Measurements from ENCODE around the gene PEPD.

Gene PEPD

DNA sequence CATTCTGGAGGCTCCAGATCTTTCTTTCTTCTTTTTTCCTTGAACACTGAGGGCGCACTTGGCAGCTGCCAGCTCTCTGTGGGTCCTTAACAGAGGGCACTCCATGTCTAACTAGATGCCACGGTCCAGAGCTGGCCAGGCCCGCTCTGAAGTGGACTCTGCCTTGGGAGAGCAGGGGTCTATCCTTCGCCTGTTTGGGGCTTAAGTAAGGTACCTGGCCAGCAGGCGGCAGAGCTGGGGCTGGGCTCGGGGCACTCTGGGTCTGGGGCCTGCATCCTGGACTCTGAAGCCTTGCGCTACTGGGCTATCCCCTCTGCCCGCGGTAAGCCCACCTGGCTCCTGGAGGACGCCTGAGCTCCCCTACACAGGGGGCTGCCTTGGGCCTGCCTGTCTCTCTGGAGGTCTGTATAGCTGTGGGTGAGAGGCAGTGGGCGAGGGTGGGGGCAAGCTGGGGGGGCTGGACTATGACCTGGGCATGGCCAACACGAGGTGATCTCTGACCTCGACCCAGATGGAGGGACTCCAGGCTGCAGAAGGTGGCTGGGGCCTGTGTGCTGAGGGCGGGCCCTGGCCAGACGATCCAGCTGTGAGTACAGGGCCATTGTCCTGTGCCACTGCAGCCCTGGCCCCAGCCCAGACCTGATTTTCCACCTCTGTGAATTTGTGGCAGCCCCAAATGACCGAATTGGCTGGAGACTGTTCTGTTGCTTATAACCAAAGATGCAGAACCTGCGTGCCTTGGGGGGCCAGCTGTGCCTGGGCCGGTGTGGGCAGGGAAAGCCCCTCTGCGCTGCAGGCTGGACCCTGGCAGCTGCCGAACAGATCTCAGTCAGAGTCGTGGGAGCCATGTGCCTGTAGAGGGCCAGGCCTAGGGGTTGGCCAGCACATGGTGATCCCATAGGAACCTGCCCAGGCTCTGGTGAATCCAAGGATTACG lies 121.6 kb downstream of the PEPD start:
- Histone ChIP-seq H2AFZ (ENCODE audit: low read depth, low read length, severe bottlenecking) (no peak overlapping the region), H3K9me3 (ENCODE audit: insufficient read depth, low read length) (no peaks in the 10 kb centered on the region), H3K4me2 (ENCODE audit: low read depth, low read length, poor library complexity, severe bottlenecking) (no peak overlapping the region), H3K36me3 (ENCODE audit: low read length) (no peaks in the 10 kb centered on the region), H3K9ac (ENCODE audit: low read length) (no peak overlapping the region), H3K4me3 (ENCODE audit: insufficient read depth, low read length, poor library complexity, severe bottlenecking) (no peak overlapping the region), H3F3A (ENCODE audit: insufficient read depth) (no peaks in the 10 kb centered on the region), H3K27ac (ENCODE audit: low read depth, low read length) (no peak overlapping the region), H3K9me2 (replicated peaks; ENCODE audit: insufficient read depth, low read length) (no peaks in the 10 kb centered on the region), H3K79me2 (ENCODE audit: insufficient read depth, low read length) (no peaks in the 10 kb centered on the region), H4K20me1 (ENCODE audit: low read depth, low read length) (no peaks in the 10 kb centered on the region), H3K27me3 (ENCODE audit: low read length) (no peaks in the 10 kb centered on the region)
- TF ChIP-seq EZH2phosphoT487 (conservative IDR thresholded peaks at IDR 0.05; ENCODE audit: low read length): no peak
- TF ChIP-seq, protein P1, sequence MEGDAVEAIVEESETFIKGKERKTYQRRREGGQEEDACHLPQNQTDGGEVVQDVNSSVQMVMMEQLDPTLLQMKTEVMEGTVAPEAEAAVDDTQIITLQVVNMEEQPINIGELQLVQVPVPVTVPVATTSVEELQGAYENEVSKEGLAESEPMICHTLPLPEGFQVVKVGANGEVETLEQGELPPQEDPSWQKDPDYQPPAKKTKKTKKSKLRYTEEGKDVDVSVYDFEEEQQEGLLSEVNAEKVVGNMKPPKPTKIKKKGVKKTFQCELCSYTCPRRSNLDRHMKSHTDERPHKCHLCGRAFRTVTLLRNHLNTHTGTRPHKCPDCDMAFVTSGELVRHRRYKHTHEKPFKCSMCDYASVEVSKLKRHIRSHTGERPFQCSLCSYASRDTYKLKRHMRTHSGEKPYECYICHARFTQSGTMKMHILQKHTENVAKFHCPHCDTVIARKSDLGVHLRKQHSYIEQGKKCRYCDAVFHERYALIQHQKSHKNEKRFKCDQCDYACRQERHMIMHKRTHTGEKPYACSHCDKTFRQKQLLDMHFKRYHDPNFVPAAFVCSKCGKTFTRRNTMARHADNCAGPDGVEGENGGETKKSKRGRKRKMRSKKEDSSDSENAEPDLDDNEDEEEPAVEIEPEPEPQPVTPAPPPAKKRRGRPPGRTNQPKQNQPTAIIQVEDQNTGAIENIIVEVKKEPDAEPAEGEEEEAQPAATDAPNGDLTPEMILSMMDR (IDR thresholded peaks at IDR 0.05; ENCODE audit: insufficient read depth, low read length, poor library complexity, severe bottlenecking): no peak

DNA sequence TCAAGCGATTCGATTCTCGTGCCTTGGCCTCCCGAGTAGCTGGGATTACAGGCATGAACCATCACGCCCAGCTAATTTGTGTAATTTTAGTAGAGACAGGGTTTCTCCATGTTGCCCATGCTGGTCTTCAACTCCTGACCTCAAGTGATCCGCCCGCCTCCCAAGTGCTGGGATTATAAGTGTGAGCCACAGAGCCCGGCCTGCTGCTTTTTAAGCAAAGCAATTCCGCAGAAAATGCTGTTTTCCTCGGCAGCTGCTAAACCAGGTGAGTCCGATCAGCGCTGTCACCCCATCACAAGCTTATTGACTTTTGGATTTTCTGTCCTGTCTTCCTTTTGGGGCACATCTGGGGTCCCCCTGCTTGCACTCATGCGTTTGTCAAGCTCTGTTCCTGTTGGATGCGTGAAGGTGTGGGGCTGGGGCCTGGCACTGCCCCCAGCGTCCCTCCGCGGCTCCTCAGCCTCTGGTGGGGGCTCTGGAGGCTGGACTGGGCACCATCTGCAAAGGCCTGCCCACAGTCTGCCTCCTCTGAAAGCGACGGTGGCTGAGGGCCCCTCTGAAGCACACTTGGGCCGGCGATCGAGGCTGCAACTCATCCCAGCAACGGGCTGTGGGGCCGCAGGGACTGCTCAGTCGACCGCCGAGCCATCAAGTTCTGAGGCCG lies 122.4 kb downstream of the PEPD start:
- Histone ChIP-seq H3K4me3 (ENCODE audit: insufficient read depth, low read length, poor library complexity, severe bottlenecking) (no peak overlapping the region), H3K27me3 (ENCODE audit: low read length) (no peaks in the 10 kb centered on the region), H3K9me3 (ENCODE audit: insufficient read depth, low read length) (no peaks in the 10 kb centered on the region), H4K20me1 (ENCODE audit: low read depth, low read length) (no peaks in the 10 kb centered on the region), H3K9ac (ENCODE audit: low read length) (no peak overlapping the region), H3F3A (ENCODE audit: insufficient read depth) (no peaks in the 10 kb centered on the region), H3K9me2 (replicated peaks; ENCODE audit: insufficient read depth, low read length) (no peaks in the 10 kb centered on the region), H3K27ac (ENCODE audit: low read depth, low read length) (no peak overlapping the region), H3K36me3 (ENCODE audit: low read length) (no peaks in the 10 kb centered on the region), H2AFZ (ENCODE audit: low read depth, low read length, severe bottlenecking) (no peak overlapping the region), H3K4me2 (ENCODE audit: low read depth, low read length, poor library complexity, severe bottlenecking) (no peak overlapping the region), H3K79me2 (ENCODE audit: insufficient read depth, low read length) (no peaks in the 10 kb centered on the region)
- TF ChIP-seq, protein P1 (IDR thresholded peaks at IDR 0.05; ENCODE audit: insufficient read depth, low read length, poor library complexity, severe bottlenecking): no peak
- TF ChIP-seq EZH2phosphoT487 (conservative IDR thresholded peaks at IDR 0.05; ENCODE audit: low read length): no peak

DNA sequence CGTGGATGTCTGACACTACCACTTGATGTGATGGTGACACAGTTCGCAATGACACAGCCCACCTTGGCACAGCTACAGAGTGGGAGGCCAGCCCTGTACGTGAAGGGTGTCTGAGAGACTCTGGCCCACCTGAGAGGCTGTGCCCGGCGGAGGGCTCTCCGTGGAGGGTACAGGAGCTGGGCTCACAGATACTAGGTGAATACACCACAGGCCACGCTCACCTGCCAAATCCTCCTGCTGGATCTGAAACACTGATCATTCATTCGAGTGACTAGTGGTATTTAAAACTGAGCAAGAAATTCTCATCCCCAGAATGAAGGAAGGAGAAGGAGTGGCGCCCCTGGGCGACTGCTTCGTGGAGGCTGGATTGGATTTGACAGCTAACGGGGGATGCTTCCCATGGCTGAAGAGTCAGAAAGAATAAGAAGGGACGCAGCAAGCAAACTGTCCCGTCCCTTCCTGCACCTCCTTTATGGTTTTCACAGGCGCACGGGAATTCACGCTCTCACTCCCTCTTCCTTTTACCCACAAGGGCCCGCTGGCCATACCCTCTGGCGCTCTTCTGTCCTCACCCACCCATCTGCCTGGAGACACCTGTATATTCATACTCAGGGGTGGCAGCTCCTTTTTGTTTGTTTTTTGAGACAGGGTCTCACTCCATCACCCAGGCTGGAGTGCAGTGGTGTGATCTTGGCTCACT lies 123.1 kb downstream of the PEPD start:
- Histone ChIP-seq H3K4me3 (ENCODE audit: insufficient read depth, low read length, poor library complexity, severe bottlenecking) (no peak overlapping the region), H3K4me2 (ENCODE audit: low read depth, low read length, poor library complexity, severe bottlenecking) (no peak overlapping the region), H3K9me2 (replicated peaks; ENCODE audit: insufficient read depth, low read length) (no peaks in the 10 kb centered on the region), H3K36me3 (ENCODE audit: low read length) (no peaks in the 10 kb centered on the region), H2AFZ (ENCODE audit: low read depth, low read length, severe bottlenecking) (no peak overlapping the region), H4K20me1 (ENCODE audit: low read depth, low read length) (no peaks in the 10 kb centered on the region), H3K9ac (ENCODE audit: low read length) (no peak overlapping the region), H3K9me3 (ENCODE audit: insufficient read depth, low read length) (no peaks in the 10 kb centered on the region), H3K79me2 (ENCODE audit: insufficient read depth, low read length) (no peaks in the 10 kb centered on the region), H3F3A (ENCODE audit: insufficient read depth) (no peaks in the 10 kb centered on the region), H3K27me3 (ENCODE audit: low read length) (no peaks in the 10 kb centered on the region), H3K27ac (ENCODE audit: low read depth, low read length) (no peak overlapping the region)
- TF ChIP-seq EZH2phosphoT487 (conservative IDR thresholded peaks at IDR 0.05; ENCODE audit: low read length): no peak
- TF ChIP-seq, protein P1 (IDR thresholded peaks at IDR 0.05; ENCODE audit: insufficient read depth, low read length, poor library complexity, severe bottlenecking): no peak
